ENCODE measurements around the gene DCLK1.

GRCh38 chr13:35976126-35976525, 155.1 kb downstream of the DCLK1 start:
- TF ChIP-seq, protein P1, sequence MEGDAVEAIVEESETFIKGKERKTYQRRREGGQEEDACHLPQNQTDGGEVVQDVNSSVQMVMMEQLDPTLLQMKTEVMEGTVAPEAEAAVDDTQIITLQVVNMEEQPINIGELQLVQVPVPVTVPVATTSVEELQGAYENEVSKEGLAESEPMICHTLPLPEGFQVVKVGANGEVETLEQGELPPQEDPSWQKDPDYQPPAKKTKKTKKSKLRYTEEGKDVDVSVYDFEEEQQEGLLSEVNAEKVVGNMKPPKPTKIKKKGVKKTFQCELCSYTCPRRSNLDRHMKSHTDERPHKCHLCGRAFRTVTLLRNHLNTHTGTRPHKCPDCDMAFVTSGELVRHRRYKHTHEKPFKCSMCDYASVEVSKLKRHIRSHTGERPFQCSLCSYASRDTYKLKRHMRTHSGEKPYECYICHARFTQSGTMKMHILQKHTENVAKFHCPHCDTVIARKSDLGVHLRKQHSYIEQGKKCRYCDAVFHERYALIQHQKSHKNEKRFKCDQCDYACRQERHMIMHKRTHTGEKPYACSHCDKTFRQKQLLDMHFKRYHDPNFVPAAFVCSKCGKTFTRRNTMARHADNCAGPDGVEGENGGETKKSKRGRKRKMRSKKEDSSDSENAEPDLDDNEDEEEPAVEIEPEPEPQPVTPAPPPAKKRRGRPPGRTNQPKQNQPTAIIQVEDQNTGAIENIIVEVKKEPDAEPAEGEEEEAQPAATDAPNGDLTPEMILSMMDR (IDR thresholded peaks at IDR 0.05) = no peak
- no peak for TF ChIP-seq POLR2A (IDR thresholded peaks at IDR 0.05)

All from body of pancreas (tissue), 4 donors.